Natural killer cell (primary cell): Measurements from ENCODE around the gene CATSPERE. TPM values are rescaled to one million over a fixed set of nuclear protein-coding genes. Genes with fewer than 3 reads are reported as not detected.

ENCODE experiments used
- ATAC-seq, 3 donors: fragments of 150-1000 bp in 2 of 3; fragments of 200-7000 bp in 1 of 3; cut with Tn5 transposase; 1 replicate in 1 of 3; 2 replicates in 2 of 3; pipeline ENCODE4 v1.10.0; 2021; ENCODE audit warnings: mild to moderate bottlenecking in 2 of 3, moderate library complexity in 2 of 3
- DNase-seq, 2 donors: peaks; one replicate each; pipeline versions ENCODE4 v3.0.0 to v3.0.0-alpha.2; 2013 to 2021; ENCODE audit warnings: mixed read lengths in 1 of 2
- H3K27ac ChIP-seq: one replicate; pipeline ENCODE4 v1.5.1; 2013; ENCODE audit warnings: mild to moderate bottlenecking, low read length
- H3K27me3 ChIP-seq: one replicate; pipeline ENCODE4 v1.6.1; 2013; ENCODE audit warnings: low read length; ENCODE audit not compliant: control insufficient read depth, insufficient read depth
- H3K36me3 ChIP-seq: one replicate; pipeline ENCODE4 v1.6.1; 2013; ENCODE audit warnings: low read length; ENCODE audit not compliant: control insufficient read depth, insufficient read depth
- H3K4me1 ChIP-seq: one replicate; pipeline ENCODE4 v1.6.1; 2013; ENCODE audit warnings: low read length; ENCODE audit not compliant: control insufficient read depth, insufficient read depth
- H3K4me3 ChIP-seq: one replicate; pipeline ENCODE4 v1.5.1; 2013; ENCODE audit warnings: low read length
- H3K9me3 ChIP-seq: one replicate; pipeline ENCODE4 v1.6.1; 2013; ENCODE audit warnings: low read length; ENCODE audit not compliant: control insufficient read depth, insufficient read depth
- H3K27ac Mint-ChIP-seq, 2 donors: one replicate each; pipeline ENCODE4 v1.8.0; 2022; ENCODE audit warnings: mild to moderate bottlenecking in 2 of 2, mixed read lengths in 2 of 2, moderate library complexity in 1 of 2
- H3K27me3 Mint-ChIP-seq, 2 donors: one replicate each; pipeline ENCODE4 v1.8.0; 2022; ENCODE audit warnings: low read depth in 2 of 2, mixed read lengths in 2 of 2
- H3K36me3 Mint-ChIP-seq: one replicate; pipeline ENCODE4 v1.8.0; 2022; ENCODE audit warnings: mixed read lengths
- H3K4me1 Mint-ChIP-seq, 2 donors: one replicate each; pipeline ENCODE4 v1.8.0; 2022; ENCODE audit warnings: mixed read lengths in 2 of 2
- H3K4me3 Mint-ChIP-seq: one replicate; pipeline ENCODE4 v1.8.0; 2022; ENCODE audit warnings: mild to moderate bottlenecking, moderate library complexity, mixed read lengths
- H3K9me3 Mint-ChIP-seq, 2 donors: one replicate each; pipeline ENCODE4 v1.8.0; 2022; ENCODE audit warnings: mixed read lengths in 2 of 2
- CTCF ChIP-seq: fragments of 200-600 bp; IDR thresholded peaks from one replicate; pipeline ENCODE4 v1.8.0; 2022; ENCODE audit warnings: antibody characterized with exemption
- WGBS: methylation state at CpG from one replicate; pipeline ENCODE4 v1.1.7; 2013; ENCODE audit warnings: missing lambda C conversion rate; ENCODE audit not compliant: insufficient coverage; 5-methylcytosine and 5-hydroxymethylcytosine counted together
- intact Hi-C: fragments of 100-400 bp; cut with micrococcal nuclease; formaldehyde crosslinking; loops from one replicate; pipeline ENCODE4 v1.14.2; 2022
- total RNA-seq, 4 donors: library from RNA; stranded (reverse); fragments of 120-200 nt in 1 of 4; gene quantifications; one replicate each; pipeline versions ENCODE4 v1.2.3 to v1.2.4, GENCODE V29; 2013 to 2022

The CATSPERE gene
- total RNA-seq, 3 donors from 2014 or later (not counting 1 experiment from before 2014, with no cell fraction given): 0.79 to 1.4 (median 0.80) TPM

- Mint-ChIP-seq H3K4me1 (no peaks in the 10 kb centered on the region), H3K9me3 (no peaks in the 10 kb centered on the region), H3K27me3 (peaks cover 21 to 22% of the 10 kb centered on the region in 2 donors), H3K27ac (no peak overlapping the region), H3K36me3 (no peaks in the 10 kb centered on the region), H3K4me3 (no peak overlapping the region)
- ATAC-seq: no peak
- no peak for DNase-seq
- intact Hi-C loops: no loop called here
- Histone ChIP-seq H3K36me3 (no peaks in the 10 kb centered on the region), H3K9me3 (no peaks in the 10 kb centered on the region), H3K4me1 (no peaks in the 10 kb centered on the region), H3K27ac (no peak overlapping the region), H3K4me3 (no peak overlapping the region), H3K27me3 (no peaks in the 10 kb centered on the region)
- 75% methylated on average over 4 of the region's 6 CpGs for WGBS
- no peak for TF ChIP-seq CTCF
Measured at GRCh38 chr1:244645890-244646289, 184.8 kb downstream of the CATSPERE start.

GRCh38 chr1:244647819-244648218, 186.7 kb downstream of the CATSPERE start:
- no peak for ATAC-seq
- Histone ChIP-seq H3K4me3 (no peak overlapping the region), H3K36me3 (no peaks in the 10 kb centered on the region), H3K27me3 (no peaks in the 10 kb centered on the region), H3K9me3 (no peaks in the 10 kb centered on the region), H3K4me1 (peaks cover 6% of the 10 kb centered on the region), H3K27ac (no peak overlapping the region)
- Mint-ChIP-seq H3K27ac (no peak overlapping the region), H3K4me3 (no peak overlapping the region), H3K4me1 (peaks cover 9% of the 10 kb centered on the region in 2 donors), H3K9me3 (no peaks in the 10 kb centered on the region), H3K27me3 (peaks cover 6 to 10% of the 10 kb centered on the region in 2 donors), H3K36me3 (no peaks in the 10 kb centered on the region)
- intact Hi-C loops: no loop called here
- DNase-seq: no peak
- WGBS: 94% methylated on average over 6 of the region's 6 CpGs
- no peak for TF ChIP-seq CTCF

GRCh38 chr1:244651956-244652622, 191.0 kb downstream of the CATSPERE start:
- ATAC-seq: no peak
- Histone ChIP-seq H3K36me3 (peaks cover 4% of the 10 kb centered on the region), H3K27me3 (no peaks in the 10 kb centered on the region), H3K4me3 (peak overlapping the region; percentile 44), H3K27ac (peak overlapping the region; percentile 60), H3K4me1 (peaks cover 14% of the 10 kb centered on the region), H3K9me3 (no peaks in the 10 kb centered on the region)
- 51% methylated on average over 15 of the region's 15 CpGs for WGBS
- peaks cover under 1% of the 10 kb centered on the region for H3K36me3 Mint-ChIP-seq
- peaks cover 11 to 14% of the 10 kb centered on the region in 2 donors for H3K4me1 Mint-ChIP-seq
- peak overlapping the region; percentile 77 for H3K4me3 Mint-ChIP-seq
- H3K9me3 Mint-ChIP-seq: no peaks in the 10 kb centered on the region
- peaks cover 0 to 4% of the 10 kb centered on the region in 2 donors for H3K27me3 Mint-ChIP-seq
- intact Hi-C loops: loop anchor here (1.0 to 2.0 kb wide), 5 partner anchors 183 to 1397 kb away; partner anchors contain the start of genes CEP170 and COX20
- peak overlapping the region in 1 of 2 donors; percentile 75 for H3K27ac Mint-ChIP-seq
- TF ChIP-seq CTCF: no peak
- DNase-seq: no peak
